Keratinocyte (primary cell): ENCODE data around the gene IL4R. TPM values are rescaled to one million over a fixed set of nuclear protein-coding genes. Genes with fewer than 3 reads are reported as not detected.

ENCODE experiments used
- DNase-seq: peaks from one replicate; pipeline ENCODE4 v3.0.0-alpha.2; 2011; ENCODE audit warnings: low read depth, missing footprints, low spot score
- FAIRE-seq: peaks from 2 replicates; lab custom pipeline; 2011; peaks lifted over from hg19 to GRCh38; lab: Jason Lieb, UNC
- H2AFZ ChIP-seq: 2 replicates; pipeline ENCODE4 v1.6.0; 2012; ENCODE audit warnings: low read length, control low read depth, inconsistent platforms; ENCODE audit not compliant: control insufficient read depth
- H3K27ac ChIP-seq: 2 replicates; pipeline ENCODE4 v1.5.1; 2011; ENCODE audit warnings: low read length; ENCODE audit not compliant: control insufficient read depth, insufficient read depth
- H3K27me3 ChIP-seq: 3 replicates; pipeline ENCODE4 v1.6.0; 2011; ENCODE audit warnings: low read length; ENCODE audit not compliant: control insufficient read depth, insufficient read depth; ENCODE audit errors: extremely low read depth
- H3K36me3 ChIP-seq, 2 experiments: 2 replicates in 1 of 2; 3 replicates in 1 of 2; pipeline ENCODE4 v1.5.1; 2011; ENCODE audit warnings: low read length in 2 of 2, mild to moderate bottlenecking in 1 of 2; ENCODE audit not compliant: control insufficient read depth in 2 of 2, insufficient read depth in 2 of 2; ENCODE audit errors: extremely low read depth in 1 of 2
- H3K4me1 ChIP-seq: 3 replicates; pipeline ENCODE4 v1.5.1; 2011; ENCODE audit warnings: low read length; ENCODE audit not compliant: control insufficient read depth, insufficient read depth; ENCODE audit errors: extremely low read depth
- H3K4me2 ChIP-seq: 3 replicates; pipeline ENCODE4 v1.6.0; 2011; ENCODE audit warnings: low read depth, low read length; ENCODE audit not compliant: control insufficient read depth, insufficient read depth; ENCODE audit errors: extremely low read depth
- H3K4me3 ChIP-seq, 3 experiments: fragments of 200-600 bp in 1 of 3; sonication (generic) in 1 of 3; 2 replicates in 2 of 3; 3 replicates in 1 of 3; pipeline ENCODE4 v1.5.1; 2011 to 2016; ENCODE audit warnings: low read length in 3 of 3, mild to moderate bottlenecking in 3 of 3, control low read depth in 2 of 3, inconsistent platforms in 1 of 3, low read depth in 1 of 3, mixed read lengths in 1 of 3, mixed run types in 1 of 3, moderate library complexity in 1 of 3; ENCODE audit not compliant: control insufficient read depth in 2 of 3, insufficient read depth in 2 of 3; ENCODE audit errors: extremely low read depth in 1 of 3
- H3K79me2 ChIP-seq: 2 replicates; pipeline ENCODE4 v1.6.0; 2012; ENCODE audit warnings: low read length; ENCODE audit not compliant: control insufficient read depth, insufficient read depth
- H3K9ac ChIP-seq: 3 replicates; pipeline ENCODE4 v1.6.0; 2011; ENCODE audit warnings: low read length; ENCODE audit not compliant: control insufficient read depth, insufficient read depth; ENCODE audit errors: extremely low read depth
- H3K9me1 ChIP-seq: 3 replicates; pipeline ENCODE4 v1.6.0; 2011; ENCODE audit warnings: low read length; ENCODE audit not compliant: control insufficient read depth, insufficient read depth; ENCODE audit errors: extremely low read depth
- H3K9me3 ChIP-seq: 2 replicates; pipeline ENCODE4 v1.5.1; 2012; ENCODE audit warnings: low read depth, low read length; ENCODE audit not compliant: control insufficient read depth
- H4K20me1 ChIP-seq: 3 replicates; pipeline ENCODE4 v1.6.0; 2011; ENCODE audit warnings: low read length; ENCODE audit not compliant: control insufficient read depth, insufficient read depth; ENCODE audit errors: extremely low read depth
- CTCF ChIP-seq, 3 experiments: IDR thresholded peaks in 1 of 3; conservative IDR thresholded peaks in 1 of 3; optimal IDR thresholded peaks in 1 of 3; 2 replicates in 2 of 3; 3 replicates in 1 of 3; pipeline versions ENCODE3 to v1.5.1; 2011; ENCODE audit warnings: low read length in 3 of 3, mild to moderate bottlenecking in 3 of 3, moderate library complexity in 2 of 3, control low read depth in 1 of 3, inconsistent platforms in 1 of 3; ENCODE audit not compliant: insufficient read depth in 2 of 3; ENCODE audit errors: extremely low read depth in 1 of 3
- EZH2 ChIP-seq: IDR thresholded peaks from one replicate; pipeline ENCODE4 v1.6.1; 2012; ENCODE audit warnings: inconsistent platforms, mild to moderate bottlenecking, low read length, moderate library complexity
- dilution Hi-C: fragments of 300-500 bp; cut with MboI; formaldehyde crosslinking; loops from one replicate; pipeline ENCODE4 v1.7.0; 2020; ENCODE audit warnings: low sequenced_read_pairs; ENCODE audit not compliant: extremely low pct_ligation_motif_present
- polyA plus RNA-seq, 5 experiments: library from polyadenylated mRNA; depleted of rRNA in 3 of 5; stranded (reverse) in 3 of 5; stranded (forward) in 1 of 5; unstranded in 1 of 5; fragments of >200 nt; gene quantifications; 1 replicate in 1 of 5; 2 replicates in 3 of 5; 3 replicates in 1 of 5; pipeline versions ENCODE4 v1.2.1 to v1.2.3, GENCODE V29; 2011 to 2012; ENCODE audit warnings: missing spikeins in 2 of 5, low read depth in 1 of 5, low replicate concordance in 1 of 5

The IL4R gene
- polyA plus RNA-seq, 1 donor (not counting 4 experiments of a cell fraction or from before 2014, with no cell fraction given), result 60.5 TPM

- peaks cover 18% of the 10 kb centered on the region for H3K4me1 ChIP-seq
- peaks cover 87% of the 10 kb centered on the region for H3K79me2 ChIP-seq
- no peaks in the 10 kb centered on the region for H3K9me3 ChIP-seq
- no peak overlapping the region for H3K4me3 ChIP-seq
- H3K27me3 ChIP-seq, result no peaks in the 10 kb centered on the region
- H3K9ac ChIP-seq, result no peak overlapping the region
- dilution Hi-C loops, result no loop called here
- FAIRE-seq, result no peak
- H2AFZ ChIP-seq, result no peak overlapping the region
- no peak for TF ChIP-seq CTCF (optimal IDR thresholded peaks at IDR 0.05 in 1 of 3, IDR thresholded peaks at IDR 0.05 in 1 of 3, conservative IDR thresholded peaks at IDR 0.05 in 1 of 3; ENCODE audit: extremely low read depth in 1 of 3, insufficient read depth in 2 of 3, low read length in 3 of 3)
- TF ChIP-seq EZH2, result no peak
- H3K36me3 ChIP-seq, result peaks cover 20 to 32% of the 10 kb centered on the region in 2 experiments
- H3K27ac ChIP-seq, result no peak overlapping the region
- peaks cover 6% of the 10 kb centered on the region for H4K20me1 ChIP-seq
- no peak for DNase-seq
- H3K9me1 ChIP-seq, result no peaks in the 10 kb centered on the region
- H3K4me2 ChIP-seq, result no peak overlapping the region
Measured at GRCh38 chr16:27330542-27330941, 16.8 kb downstream of the IL4R start.

GRCh38 chr16:27332105-27332504 lies 18.3 kb downstream of the IL4R start:
- Histone ChIP-seq H3K79me2 (peaks cover 88% of the 10 kb centered on the region), H3K4me1 (peaks cover 6% of the 10 kb centered on the region), H3K9me1 (no peaks in the 10 kb centered on the region), H3K4me2 (no peak overlapping the region), H2AFZ (no peak overlapping the region), H3K9me3 (no peaks in the 10 kb centered on the region), H4K20me1 (peaks cover 6% of the 10 kb centered on the region), H3K4me3 (no peak overlapping the region), H3K27ac (no peak overlapping the region), H3K27me3 (no peaks in the 10 kb centered on the region), H3K9ac (no peak overlapping the region), H3K36me3 (peaks cover 23 to 28% of the 10 kb centered on the region in 2 experiments)
- no peak for FAIRE-seq
- no peak for TF ChIP-seq EZH2
- TF ChIP-seq CTCF (optimal IDR thresholded peaks at IDR 0.05 in 1 of 3, IDR thresholded peaks at IDR 0.05 in 1 of 3, conservative IDR thresholded peaks at IDR 0.05 in 1 of 3; ENCODE audit: extremely low read depth in 1 of 3, insufficient read depth in 2 of 3, low read length in 3 of 3), result no peak
- dilution Hi-C loops, result no loop called here
- DNase-seq, result no peak
